Mesendoderm (in vitro differentiated cells): ENCODE data around the gene TSPOAP1. TPM values are rescaled to one million over a fixed set of nuclear protein-coding genes. Genes with fewer than 3 reads are reported as not detected.

Experiments used
- DNase-seq: peaks from one replicate; pipeline ENCODE4 v3.0.0; 2013
- H2AK5ac ChIP-seq: 2 replicates; pipeline ENCODE4 v1.6.1; 2013; ENCODE audit warnings: low read length, inconsistent platforms
- H2BK120ac ChIP-seq: 2 replicates; pipeline ENCODE4 v1.6.1; 2013; ENCODE audit warnings: low read depth, mild to moderate bottlenecking, low read length, moderate library complexity, mixed read lengths
- H2BK15ac ChIP-seq: replicated peaks from 2 replicates; pipeline ENCODE4 v1.6.1; 2013; ENCODE audit warnings: low read depth, mild to moderate bottlenecking, moderate library complexity
- H2BK5ac ChIP-seq: 2 replicates; pipeline ENCODE4 v1.6.1; 2013; ENCODE audit warnings: low read length, inconsistent platforms
- H3K18ac ChIP-seq: 2 replicates; pipeline ENCODE4 v1.6.1; 2013; ENCODE audit warnings: mild to moderate bottlenecking, low read length, mixed read lengths
- H3K23ac ChIP-seq: one replicate; pipeline ENCODE4 v1.6.1; 2013; ENCODE audit warnings: low read length
- H3K27ac ChIP-seq: 2 replicates; pipeline ENCODE4 v1.5.1; 2013; ENCODE audit warnings: low read depth, mild to moderate bottlenecking, inconsistent platforms, low read length, moderate library complexity
- H3K27me3 ChIP-seq: 2 replicates; pipeline ENCODE4 v1.6.1; 2013; ENCODE audit warnings: low read length, control low read depth, mild to moderate bottlenecking, inconsistent platforms; ENCODE audit not compliant: insufficient read depth, poor library complexity
- H3K36me3 ChIP-seq: 2 replicates; pipeline ENCODE4 v1.6.1; 2013; ENCODE audit warnings: low read length, inconsistent platforms; ENCODE audit not compliant: control insufficient read depth, insufficient read depth
- H3K4ac ChIP-seq: one replicate; pipeline ENCODE4 v1.6.1; 2013; ENCODE audit warnings: low read depth, mild to moderate bottlenecking, low read length, moderate library complexity
- H3K4me1 ChIP-seq: 2 replicates; pipeline ENCODE4 v1.6.1; 2013; ENCODE audit warnings: low read depth, low read length, inconsistent platforms; ENCODE audit not compliant: control insufficient read depth
- H3K4me2 ChIP-seq: 2 replicates; pipeline ENCODE4 v1.6.1; 2013; ENCODE audit warnings: low read length
- H3K4me3 ChIP-seq: 2 replicates; pipeline ENCODE4 v1.5.1; 2013; ENCODE audit warnings: mild to moderate bottlenecking, low read length
- H3K56ac ChIP-seq: one replicate; pipeline ENCODE4 v1.6.1; 2013; ENCODE audit warnings: low read length
- H3K79me1 ChIP-seq: 2 replicates; pipeline ENCODE4 v1.6.1; 2013; ENCODE audit warnings: low read length, inconsistent platforms
- H3K79me2 ChIP-seq: 2 replicates; pipeline ENCODE4 v1.6.1; 2013; ENCODE audit warnings: mild to moderate bottlenecking, low read length; ENCODE audit not compliant: control insufficient read depth, insufficient read depth
- H3K9ac ChIP-seq: 2 replicates; pipeline ENCODE4 v1.6.1; 2013; ENCODE audit warnings: low read length, inconsistent platforms
- H4K5ac ChIP-seq: one replicate; pipeline ENCODE4 v1.6.1; 2013; ENCODE audit warnings: low read length
- H4K8ac ChIP-seq: one replicate; pipeline ENCODE4 v1.6.1; 2013; ENCODE audit warnings: low read depth, mild to moderate bottlenecking, control low read depth, low read length, moderate library complexity
- WGBS: extraction: QIAGEN DNeasy Blood & Tissue Kit; methylation state at CpG from one replicate; pipeline ENCODE4 v1.1.7; 2013; ENCODE audit warnings: low lambda C conversion rate, missing lambda C conversion rate; ENCODE audit not compliant: insufficient coverage; ENCODE audit errors: extremely low coverage; 5-methylcytosine and 5-hydroxymethylcytosine counted together
- polyA plus RNA-seq, 2 experiments: library from polyadenylated mRNA; stranded (reverse); fragments of 200-250 nt; gene quantifications; one replicate each; pipeline ENCODE4 v1.2.3, GENCODE V29; 2013

The TSPOAP1 gene
- 0.93 TPM for polyA plus RNA-seq (2013, experiment 1 of 2)
- polyA plus RNA-seq (2013, experiment 2 of 2) = 0.78 TPM

GRCh38 chr17:58328195-58329034 is at the start of gene TSPOAP1:
TSS of gene TSPOAP1 (minus strand) at chr17:58328795. CDS start at chr17:58327920, 875 bp downstream.
- Histone ChIP-seq H3K4ac (no peak within 1 kb of the TSS), H2BK15ac (no peak within 1 kb of the TSS), H3K79me1 (no peaks in the 10 kb centered on the region), H4K5ac (no peak within 1 kb of the TSS), H4K8ac (no peak within 1 kb of the TSS), H3K18ac (no peak within 1 kb of the TSS), H3K4me2 (peak within 1 kb of the TSS; percentile 20), H3K4me1 (peaks cover 3% of the 10 kb centered on the region), H2BK120ac (no peak within 1 kb of the TSS), H3K36me3 (no peaks in the 10 kb centered on the region), H3K9ac (no peak within 1 kb of the TSS), H3K79me2 (no peaks in the 10 kb centered on the region), H3K27me3 (no peaks in the 10 kb centered on the region), H3K4me3 (no peak within 1 kb of the TSS), H3K27ac (no peak within 1 kb of the TSS), H3K56ac (no peak within 1 kb of the TSS), H2AK5ac (no peak within 1 kb of the TSS), H3K23ac (no peak within 1 kb of the TSS), H2BK5ac (no peak within 1 kb of the TSS)
- no CpG with 5 or more reads among the region's 23 CpGs for WGBS
- peak; percentile 65 for DNase-seq

- Histone ChIP-seq H3K9ac (no peak overlapping the region), H2AK5ac (no peak overlapping the region), H3K4me3 (no peak overlapping the region), H3K4me2 (no peak overlapping the region), H2BK15ac (no peak overlapping the region), H3K4me1 (peaks cover 15% of the 10 kb centered on the region), H3K18ac (peak overlapping the region; percentile 40), H3K36me3 (no peaks in the 10 kb centered on the region), H3K4ac (no peak overlapping the region), H3K23ac (no peak overlapping the region), H4K8ac (no peak overlapping the region), H3K79me2 (no peaks in the 10 kb centered on the region), H3K27ac (no peak overlapping the region), H3K56ac (no peak overlapping the region), H2BK120ac (no peak overlapping the region), H3K79me1 (no peaks in the 10 kb centered on the region), H3K27me3 (no peaks in the 10 kb centered on the region), H2BK5ac (no peak overlapping the region), H4K5ac (no peak overlapping the region)
- WGBS = no CpG with 5 or more reads among the region's 5 CpGs
- DNase-seq = no peak
These were observed 49.1 kb upstream of the TSPOAP1 start for GRCh38 chr17:58377661-58378060.

- H3K4ac ChIP-seq = no peak overlapping the region
- DNase-seq = peak; percentile 70
- no peak overlapping the region for H3K4me2 ChIP-seq
- peak overlapping the region; percentile 40 for H3K18ac ChIP-seq
- no peaks in the 10 kb centered on the region for H3K79me1 ChIP-seq
- no peak overlapping the region for H2AK5ac ChIP-seq
- H3K4me1 ChIP-seq = peaks cover 15% of the 10 kb centered on the region
- no peak overlapping the region for H4K8ac ChIP-seq
- no peak overlapping the region for H3K23ac ChIP-seq
- H3K36me3 ChIP-seq = no peaks in the 10 kb centered on the region
- no peaks in the 10 kb centered on the region for H3K79me2 ChIP-seq
- no peak overlapping the region for H2BK120ac ChIP-seq
- H2BK5ac ChIP-seq = no peak overlapping the region
- no peak overlapping the region for H2BK15ac ChIP-seq
- no peaks in the 10 kb centered on the region for H3K27me3 ChIP-seq
- no peak overlapping the region for H3K9ac ChIP-seq
- no CpG with 5 or more reads among the region's 3 CpGs for WGBS
- H3K4me3 ChIP-seq = no peak overlapping the region
- no peak overlapping the region for H4K5ac ChIP-seq
- H3K27ac ChIP-seq = no peak overlapping the region
- no peak overlapping the region for H3K56ac ChIP-seq
These were observed 48.6 kb upstream of the TSPOAP1 start for GRCh38 chr17:58377093-58377601.

- peak; percentile 53 for DNase-seq
- H3K27ac ChIP-seq = no peak overlapping the region
- WGBS = no CpG with 5 or more reads among the region's 4 CpGs
These were observed 47.9 kb upstream of the TSPOAP1 start for GRCh38 chr17:58376472-58377000.

GRCh38 chr17:58375811-58376210 is 47.2 kb upstream of the TSPOAP1 start:
- Histone ChIP-seq H2BK15ac (no peak overlapping the region), H3K23ac (no peak overlapping the region), H3K4me2 (no peak overlapping the region), H3K79me1 (no peaks in the 10 kb centered on the region), H2BK5ac (no peak overlapping the region), H3K4me3 (no peak overlapping the region), H3K9ac (no peak overlapping the region), H4K5ac (no peak overlapping the region), H3K36me3 (no peaks in the 10 kb centered on the region), H4K8ac (no peak overlapping the region), H3K27me3 (no peaks in the 10 kb centered on the region), H2AK5ac (no peak overlapping the region), H3K27ac (peak overlapping the region; percentile 6), H3K79me2 (no peaks in the 10 kb centered on the region), H2BK120ac (no peak overlapping the region), H3K18ac (no peak overlapping the region), H3K4ac (no peak overlapping the region), H3K4me1 (peaks cover 15% of the 10 kb centered on the region), H3K56ac (no peak overlapping the region)
- no CpG with 5 or more reads among the region's 2 CpGs for WGBS
- DNase-seq = peak; percentile 55

More at GRCh38 chr17:58376472-58377000, 47.9 kb upstream of the TSPOAP1 start:
- Histone ChIP-seq H3K18ac (no peak overlapping the region), H3K56ac (no peak overlapping the region), H3K36me3 (no peaks in the 10 kb centered on the region), H3K79me2 (no peaks in the 10 kb centered on the region), H2AK5ac (no peak overlapping the region), H4K8ac (no peak overlapping the region), H3K4me1 (peaks cover 15% of the 10 kb centered on the region), H3K4me2 (no peak overlapping the region), H2BK120ac (no peak overlapping the region), H2BK5ac (no peak overlapping the region), H2BK15ac (no peak overlapping the region), H3K4me3 (no peak overlapping the region), H3K9ac (no peak overlapping the region), H3K23ac (no peak overlapping the region), H3K4ac (no peak overlapping the region), H4K5ac (no peak overlapping the region), H3K27me3 (no peaks in the 10 kb centered on the region), H3K79me1 (no peaks in the 10 kb centered on the region)
